GM19023 (cell line): Measurements from ENCODE around the gene STOX2.

Source experiments
- ATAC-seq: cut with Tn5 transposase; IDR thresholded peaks from one replicate; pipeline ENCODE4 v1.9.1; 2021; ENCODE audit warnings: mild to moderate bottlenecking, moderate library complexity; ENCODE audit not compliant: unreplicated experiment

The STOX2 gene, protein sequence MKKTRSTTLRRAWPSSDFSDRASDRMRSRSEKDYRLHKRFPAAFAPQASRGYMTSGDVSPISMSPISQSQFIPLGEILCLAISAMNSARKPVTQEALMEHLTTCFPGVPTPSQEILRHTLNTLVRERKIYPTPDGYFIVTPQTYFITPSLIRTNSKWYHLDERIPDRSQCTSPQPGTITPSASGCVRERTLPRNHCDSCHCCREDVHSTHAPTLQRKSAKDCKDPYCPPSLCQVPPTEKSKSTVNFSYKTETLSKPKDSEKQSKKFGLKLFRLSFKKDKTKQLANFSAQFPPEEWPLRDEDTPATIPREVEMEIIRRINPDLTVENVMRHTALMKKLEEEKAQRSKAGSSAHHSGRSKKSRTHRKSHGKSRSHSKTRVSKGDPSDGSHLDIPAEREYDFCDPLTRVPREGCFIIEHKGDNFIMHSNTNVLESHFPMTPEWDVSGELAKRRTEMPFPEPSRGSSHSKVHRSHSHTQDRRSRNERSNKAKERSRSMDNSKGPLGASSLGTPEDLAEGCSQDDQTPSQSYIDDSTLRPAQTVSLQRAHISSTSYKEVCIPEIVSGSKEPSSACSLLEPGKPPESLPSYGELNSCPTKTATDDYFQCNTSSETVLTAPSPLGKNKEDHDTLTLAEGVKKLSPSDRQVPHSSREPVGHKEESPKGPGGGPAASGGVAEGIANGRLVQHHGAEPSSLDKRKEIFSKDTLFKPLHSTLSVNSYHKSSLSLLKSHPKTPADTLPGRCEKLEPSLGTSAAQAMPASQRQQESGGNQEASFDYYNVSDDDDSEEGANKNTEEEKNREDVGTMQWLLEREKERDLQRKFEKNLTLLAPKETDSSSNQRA (N-terminal part only)

DNA sequence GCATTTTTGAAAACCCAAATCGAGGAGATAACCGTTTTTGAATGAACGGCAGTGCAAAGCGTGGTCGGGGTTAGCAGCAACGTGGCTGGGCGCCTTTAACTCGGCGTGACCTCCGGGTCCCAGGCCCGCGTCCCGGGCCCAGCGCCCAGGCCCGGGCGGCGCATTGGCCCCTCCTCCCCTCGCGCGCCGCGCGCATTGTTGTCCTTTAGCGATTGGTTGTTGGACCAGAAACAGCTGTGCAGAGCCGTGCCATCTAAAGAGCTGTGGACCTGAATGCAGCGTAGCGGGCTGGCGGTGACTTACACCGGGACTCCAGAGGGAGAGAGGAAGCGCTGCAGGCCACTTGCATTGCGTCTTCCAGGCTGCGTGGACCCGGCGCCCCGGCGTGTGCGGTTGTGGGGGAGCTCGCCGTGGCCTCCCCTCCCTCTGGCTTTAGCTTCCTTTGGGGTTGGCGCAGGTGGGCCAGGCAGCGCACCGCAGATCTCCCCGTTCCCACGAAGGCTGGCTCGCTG is at the start of gene STOX2:
Gene STOX2 (plus strand): TSS at position 227 of the 512 bp plus-strand sequence. CDS start 1,484 bp downstream, outside the sequence.
- ATAC-seq: no peak

- no peak for ATAC-seq
Observed at GRCh38 chr4:183855323-183856190, 49.5 kb upstream of the STOX2 start.

DNA sequence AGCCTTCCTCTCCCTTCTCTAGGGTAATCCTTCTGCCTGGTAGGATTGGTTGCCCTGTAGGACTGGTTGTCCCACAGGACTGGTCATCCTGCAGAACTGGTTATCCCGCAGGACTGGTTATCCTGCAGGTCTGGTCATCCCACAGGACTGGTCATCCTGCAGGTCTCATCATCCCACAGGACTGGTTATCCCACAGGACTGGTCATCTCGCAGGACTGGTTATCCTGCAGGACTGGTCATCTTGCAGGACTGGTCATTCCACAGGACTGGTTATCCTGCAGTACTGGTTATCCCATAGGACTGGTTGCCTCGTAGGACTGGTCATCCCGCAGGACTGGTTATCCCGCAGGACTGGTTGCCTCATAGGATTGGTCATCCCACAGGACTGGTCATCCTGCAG is 48.1 kb upstream of the STOX2 start:
- no peak for ATAC-seq

- no peak for ATAC-seq
Observed at GRCh38 chr4:183858011-183858615, 47.0 kb upstream of the STOX2 start.

DNA sequence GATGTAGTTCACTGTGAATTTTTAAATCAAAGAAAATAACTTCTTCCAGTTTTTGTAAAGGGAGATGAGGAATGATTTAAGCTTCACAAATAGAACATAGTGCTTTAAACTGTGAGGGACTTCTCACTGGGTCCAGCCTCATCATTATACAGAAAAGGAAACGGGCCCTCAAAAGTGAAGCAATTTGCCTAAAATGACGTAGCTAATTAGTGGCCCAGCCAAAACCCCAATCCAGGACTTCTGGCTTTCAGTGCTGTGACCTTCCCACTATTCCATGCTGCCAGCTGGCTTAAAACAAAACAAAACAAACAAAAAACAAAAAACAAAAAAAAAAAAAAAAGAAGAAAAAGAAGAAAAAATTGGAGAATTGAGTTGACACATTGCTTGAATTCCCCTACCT is 45.0 kb upstream of the STOX2 start:
- no peak for ATAC-seq

- ATAC-seq: no peak
Observed at GRCh38 chr4:183860731-183861130, 44.4 kb upstream of the STOX2 start.

DNA sequence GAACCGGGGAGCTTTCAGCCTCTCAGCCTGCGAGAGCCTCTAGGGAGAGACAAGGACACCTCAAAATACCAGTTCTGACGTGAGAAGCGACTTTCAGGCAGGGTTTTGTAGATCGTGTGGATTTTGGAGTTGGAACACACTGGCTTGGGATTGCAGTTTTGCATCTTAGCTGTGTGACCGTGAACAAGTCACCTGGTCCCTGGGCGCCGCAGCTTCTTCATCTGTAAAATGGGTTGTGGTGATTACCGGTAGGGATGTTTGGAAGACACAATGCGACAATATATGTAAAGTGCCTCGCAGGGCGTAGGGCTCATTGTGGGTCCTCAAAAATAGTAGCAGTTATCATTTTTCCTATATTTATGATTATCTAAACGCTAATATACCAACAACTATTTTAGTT is 43.7 kb upstream of the STOX2 start:
- no peak for ATAC-seq

- ATAC-seq: no peak
Observed at GRCh38 chr4:183863155-183863825, 41.8 kb upstream of the STOX2 start.

- no peak for ATAC-seq
Observed at GRCh38 chr4:183867247-183867646, 37.9 kb upstream of the STOX2 start.

GRCh38 chr4:183870997-183871396 is 34.1 kb upstream of the STOX2 start:
- no peak for ATAC-seq

- no peak for ATAC-seq
Observed at GRCh38 chr4:183871581-183871980, 33.5 kb upstream of the STOX2 start.

DNA sequence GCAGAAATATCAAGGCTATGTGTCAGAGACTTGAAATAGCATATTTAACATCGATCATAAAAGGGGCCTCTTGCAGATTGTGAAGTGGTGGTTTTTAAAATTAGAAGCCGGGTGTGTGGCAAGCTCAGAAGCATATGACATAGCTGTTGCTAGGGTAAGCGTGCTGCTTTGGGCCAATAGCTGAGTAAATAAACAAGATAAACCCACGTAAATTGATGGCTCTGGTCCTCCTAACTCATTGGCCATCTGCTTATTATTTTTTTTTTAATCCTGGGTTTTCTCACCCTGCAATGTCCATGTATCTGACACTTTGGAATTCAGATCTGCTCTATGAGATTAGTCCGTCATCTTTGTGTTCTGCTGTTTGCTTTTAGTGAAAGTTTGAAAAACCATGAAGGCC is 32.6 kb upstream of the STOX2 start:
- no peak for ATAC-seq

- no peak for ATAC-seq
Observed at GRCh38 chr4:183873409-183874185, 31.5 kb upstream of the STOX2 start.

- no peak for ATAC-seq
Observed at GRCh38 chr4:183875251-183875825, 29.8 kb upstream of the STOX2 start.

DNA sequence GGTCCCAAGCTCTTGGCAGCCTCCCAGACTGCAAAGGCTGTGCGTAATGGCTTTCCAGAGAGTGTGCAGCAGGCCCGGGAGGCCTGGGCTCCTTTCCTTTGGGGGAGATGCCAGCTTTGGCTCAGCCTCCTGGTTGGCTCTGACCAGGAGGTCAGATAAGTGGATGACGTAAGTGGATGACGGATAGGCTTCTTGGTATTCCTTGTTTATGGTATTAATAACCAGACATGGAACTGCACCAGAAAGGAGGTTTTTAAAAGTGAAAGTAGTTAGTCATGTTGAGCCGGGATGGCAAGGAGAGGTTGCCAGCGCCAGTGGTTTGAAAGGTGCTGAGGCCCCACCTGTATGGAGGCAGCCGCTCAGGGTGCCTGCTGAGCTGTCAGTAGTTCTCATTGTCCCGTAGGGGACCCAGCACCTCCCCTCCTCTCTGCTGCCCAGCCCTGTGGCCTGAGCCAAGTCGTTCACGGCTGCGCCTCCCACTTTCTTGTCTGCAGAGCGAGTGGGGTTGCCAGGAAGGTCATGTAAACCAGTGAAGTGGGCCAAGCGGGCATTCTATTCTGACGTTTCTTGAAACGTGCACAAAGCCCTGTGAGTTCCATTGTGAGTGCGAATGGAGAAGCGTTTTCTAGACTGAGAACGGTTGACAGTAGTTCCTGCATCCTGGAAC is 28.7 kb upstream of the STOX2 start:
- ATAC-seq: no peak

DNA sequence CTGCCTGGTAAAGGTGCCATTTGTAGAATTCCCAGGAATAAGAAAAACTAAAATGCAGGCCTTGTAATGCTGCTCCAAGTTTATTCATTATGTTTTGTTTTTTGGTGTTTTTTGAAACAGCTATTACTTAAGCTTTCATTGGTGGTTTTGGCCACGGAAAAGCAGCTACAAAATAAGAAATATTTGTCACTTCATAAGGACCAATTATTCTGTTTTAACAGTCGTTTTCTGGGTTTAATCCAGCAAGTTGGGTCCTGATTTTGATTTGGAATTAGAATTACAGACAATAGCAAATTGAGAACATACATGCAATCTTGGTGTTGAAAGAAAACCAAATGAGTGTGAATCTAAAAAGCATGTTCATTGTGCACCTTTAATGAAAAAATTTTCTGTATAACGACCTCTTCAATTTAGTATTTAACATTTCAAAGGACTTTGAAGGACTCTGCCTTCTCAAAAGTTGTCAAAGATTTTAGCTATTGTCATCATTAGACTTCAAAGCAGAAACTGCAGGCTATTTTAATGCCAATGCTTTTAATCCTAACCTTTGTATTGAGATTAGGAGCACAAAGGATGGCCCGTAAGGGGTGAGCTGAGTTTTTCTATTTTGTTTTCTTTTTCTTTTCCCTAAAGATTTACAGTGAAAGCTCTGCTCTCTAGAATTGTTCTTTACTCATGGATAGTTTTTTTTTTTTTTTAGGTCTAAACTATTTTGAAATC is 26.7 kb upstream of the STOX2 start:
- no peak for ATAC-seq

DNA sequence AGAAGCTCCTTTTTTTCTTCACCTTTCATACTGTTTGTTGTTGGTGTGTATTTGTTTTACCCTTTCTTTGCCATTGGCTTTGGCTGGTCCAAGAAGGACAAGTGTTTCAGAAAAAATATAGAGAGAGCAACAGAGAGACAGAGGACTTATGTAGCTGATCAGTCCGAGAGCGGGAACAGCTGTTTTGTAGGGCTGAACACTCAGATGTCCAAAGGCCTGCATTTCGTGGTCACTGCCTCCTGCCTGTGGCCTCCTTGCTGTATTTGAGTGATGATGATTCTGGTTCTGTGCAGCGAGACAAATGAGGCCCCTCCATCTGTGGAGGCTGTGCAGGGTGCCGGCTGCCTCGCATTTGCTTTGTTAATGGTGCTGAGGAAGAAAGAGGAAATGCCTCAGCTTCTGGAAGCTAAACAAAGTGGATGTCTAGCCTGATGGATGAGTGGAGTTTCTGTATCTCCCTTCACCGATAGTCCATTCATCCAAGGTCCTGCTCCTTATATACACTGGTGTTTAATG is 19.8 kb upstream of the STOX2 start:
- no peak for ATAC-seq
